ENCODE measurements around the gene SLC1A2.

SLC1A2 gene

GRCh38 chr11:35323076-35323868, 96.1 kb downstream of the SLC1A2 start:
- DNase-seq = no peak

GRCh38 chr11:35322318-35322979, 96.9 kb downstream of the SLC1A2 start:
- no peak for DNase-seq

DNA sequence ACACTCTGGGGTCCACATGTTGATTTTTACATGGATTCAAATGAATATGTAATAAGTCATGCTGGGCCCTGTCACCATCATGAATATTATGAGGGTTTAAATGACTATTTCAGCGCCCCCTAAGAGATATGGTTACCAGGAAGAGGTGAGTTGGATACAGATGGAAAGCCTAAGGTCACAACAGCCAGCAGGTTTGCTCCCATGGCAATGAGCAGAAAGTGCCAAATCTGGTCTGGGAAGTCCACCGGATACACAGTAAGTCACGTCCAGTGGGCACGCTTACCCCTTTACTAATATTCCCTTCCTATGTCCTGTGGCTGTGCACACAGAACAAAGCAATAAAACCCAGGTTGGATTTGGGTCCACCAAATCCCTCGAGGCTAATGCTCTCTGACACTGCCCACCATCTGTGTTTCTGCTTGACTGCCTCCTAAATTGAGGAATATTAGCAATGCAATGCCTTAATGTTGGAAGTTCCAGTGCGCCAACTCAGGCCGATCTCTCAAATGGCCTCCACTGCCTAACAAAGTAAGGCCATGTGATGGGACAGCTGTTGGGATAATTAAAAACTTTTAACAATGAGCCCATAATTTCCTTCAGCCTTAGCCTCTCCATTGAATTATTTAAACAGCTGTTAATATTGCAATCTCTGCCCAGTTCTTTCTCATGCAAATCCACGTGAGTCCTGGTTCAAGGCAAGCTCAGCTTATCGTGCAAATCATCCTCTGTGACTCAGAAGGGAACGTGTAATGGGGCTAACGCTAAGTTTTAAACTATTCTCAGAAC, 97.6 kb downstream of the SLC1A2 start:
- DNase-seq = no peak

- DNase-seq = no peak
These were observed 98.2 kb downstream of the SLC1A2 start for GRCh38 chr11:35321111-35321510.

DNA sequence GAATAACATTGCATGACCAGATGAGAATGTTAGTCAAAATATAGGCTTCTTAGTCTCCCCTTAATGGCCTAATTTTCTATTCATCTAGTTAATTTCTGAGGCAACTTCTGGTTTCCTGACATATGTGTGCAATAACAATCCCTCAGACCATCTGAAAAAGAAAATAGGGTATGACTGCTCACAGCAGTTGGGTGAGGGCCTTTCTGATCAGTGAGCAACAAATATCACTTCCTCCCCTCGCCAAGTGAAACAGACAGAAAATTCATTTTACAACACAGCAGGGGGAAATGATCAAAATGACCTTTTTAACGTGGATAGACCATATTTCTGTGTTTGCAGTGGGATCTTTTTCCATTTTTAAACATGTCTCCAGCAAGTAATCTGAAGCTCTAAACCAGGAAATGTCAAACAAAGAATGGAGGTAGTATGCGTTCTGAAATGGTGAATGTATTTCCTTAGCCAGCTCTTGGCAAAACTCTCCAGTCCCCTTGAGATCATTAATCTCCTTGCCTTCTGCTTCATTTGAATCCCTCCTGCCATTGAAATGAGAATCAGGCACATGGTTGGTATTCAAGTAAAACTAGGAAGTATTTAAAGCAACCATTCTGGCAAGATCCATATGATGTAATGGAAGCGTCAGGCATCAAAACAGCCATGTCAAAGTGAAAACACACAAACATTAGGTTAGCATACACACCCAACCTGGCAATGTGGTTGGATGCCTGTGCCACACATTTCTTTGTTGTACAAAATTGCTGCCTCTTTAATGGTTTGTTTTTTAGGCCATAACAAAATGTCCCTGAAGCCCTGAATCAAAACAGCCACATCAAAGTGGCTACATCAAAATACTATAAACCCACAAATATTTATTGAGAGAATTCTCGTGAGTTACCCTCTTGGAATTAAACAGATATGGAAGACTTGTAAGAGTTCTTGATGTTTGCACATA, 100.1 kb downstream of the SLC1A2 start:
- DNase-seq = no peak

- DNase-seq = no peak
These were observed 101.0 kb downstream of the SLC1A2 start for GRCh38 chr11:35318309-35318708.

DNA sequence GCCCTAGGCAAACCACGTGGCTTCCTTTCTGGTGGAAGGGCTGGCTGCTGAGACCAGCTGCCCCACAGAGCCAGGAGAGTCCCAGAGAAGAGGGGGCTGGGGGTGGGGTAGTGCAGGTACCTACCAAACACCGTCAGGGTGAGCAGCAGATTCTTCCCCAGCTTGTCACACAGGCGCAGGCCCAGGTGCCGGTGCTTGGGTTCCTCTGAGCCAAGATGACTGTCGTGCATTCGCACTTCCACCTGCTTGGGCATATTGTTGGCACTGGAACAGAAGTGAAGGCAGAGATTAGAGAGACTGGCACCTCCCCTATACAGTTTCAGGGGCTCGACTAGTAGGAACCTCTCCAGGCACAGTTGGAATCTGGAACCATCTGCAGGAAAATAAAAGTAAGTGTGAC, 102.1 kb downstream of the SLC1A2 start:
- DNase-seq = no peak

DNA sequence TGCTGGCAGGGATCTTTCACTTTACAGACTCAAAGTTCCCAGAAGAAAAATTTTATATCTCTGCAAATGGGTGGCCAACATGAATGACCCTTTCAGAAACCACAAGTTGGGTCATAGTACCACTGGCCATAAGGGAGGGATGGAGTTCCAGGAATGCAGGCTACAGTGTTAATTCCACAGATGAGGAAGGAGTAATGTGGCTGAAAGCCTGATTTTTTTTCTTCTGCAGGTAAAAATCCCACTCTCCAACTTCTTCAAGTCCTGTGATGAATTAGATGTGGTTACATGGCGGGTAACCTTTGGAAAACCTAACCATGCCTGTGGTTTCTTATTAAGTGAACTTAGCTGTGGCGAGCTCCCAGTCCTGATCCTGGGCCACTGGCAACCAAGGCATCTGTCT, 103.2 kb downstream of the SLC1A2 start:
- no peak for DNase-seq

GRCh38 chr11:35313760-35314153, 105.6 kb downstream of the SLC1A2 start:
- no peak for DNase-seq

DNA sequence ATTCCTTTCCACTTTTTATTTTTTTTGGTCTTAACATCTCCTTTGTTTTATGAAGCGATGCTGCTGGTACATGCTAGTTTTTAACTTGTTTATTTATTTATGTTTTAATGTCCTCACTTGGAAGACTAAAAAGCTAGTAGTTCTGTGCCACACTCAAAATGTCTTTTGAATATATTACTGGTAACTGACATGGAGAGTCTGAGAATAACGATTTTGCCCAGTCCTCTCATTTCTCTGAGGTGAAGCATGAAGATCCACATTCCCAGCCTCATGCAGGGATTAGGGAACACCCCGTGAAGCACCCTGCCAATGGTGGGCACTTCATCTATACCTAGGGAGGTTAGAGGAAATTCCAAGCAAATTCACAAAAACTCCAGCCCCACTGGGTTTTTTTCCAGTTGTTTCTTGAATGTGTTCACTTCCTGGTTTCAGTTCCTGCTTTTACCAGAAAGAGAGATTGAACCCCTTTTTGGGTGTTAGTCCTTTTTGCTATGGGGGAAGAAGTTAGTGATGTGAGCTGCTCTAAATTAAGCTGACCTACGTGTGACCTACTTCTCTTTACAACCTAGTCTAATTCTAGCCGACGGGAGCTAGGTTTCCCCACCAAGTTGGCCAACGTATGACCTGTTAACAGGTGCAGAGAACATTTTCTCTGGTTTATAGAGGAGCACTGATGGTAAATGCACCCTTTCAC, 106.1 kb downstream of the SLC1A2 start:
- DNase-seq = no peak

DNA sequence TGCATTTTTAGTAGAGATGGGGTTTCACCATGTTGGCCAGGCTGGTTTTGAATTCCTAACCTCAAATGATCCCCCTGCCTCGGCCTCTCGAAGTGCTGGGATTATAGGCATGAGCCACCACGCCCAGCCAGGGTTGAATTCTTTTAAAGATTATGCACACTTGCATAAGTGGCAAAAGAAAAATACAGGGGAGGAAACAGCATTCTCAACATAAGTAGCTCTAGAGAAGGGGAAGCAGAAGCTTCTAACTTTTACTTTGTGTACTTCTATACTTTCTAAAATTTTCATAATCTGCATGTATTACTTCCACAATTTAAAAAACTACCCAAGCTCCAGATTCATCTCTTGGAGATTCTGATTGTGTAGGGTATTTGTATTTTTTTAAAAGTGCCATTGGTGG, 108.0 kb downstream of the SLC1A2 start:
- no peak for DNase-seq

DNA sequence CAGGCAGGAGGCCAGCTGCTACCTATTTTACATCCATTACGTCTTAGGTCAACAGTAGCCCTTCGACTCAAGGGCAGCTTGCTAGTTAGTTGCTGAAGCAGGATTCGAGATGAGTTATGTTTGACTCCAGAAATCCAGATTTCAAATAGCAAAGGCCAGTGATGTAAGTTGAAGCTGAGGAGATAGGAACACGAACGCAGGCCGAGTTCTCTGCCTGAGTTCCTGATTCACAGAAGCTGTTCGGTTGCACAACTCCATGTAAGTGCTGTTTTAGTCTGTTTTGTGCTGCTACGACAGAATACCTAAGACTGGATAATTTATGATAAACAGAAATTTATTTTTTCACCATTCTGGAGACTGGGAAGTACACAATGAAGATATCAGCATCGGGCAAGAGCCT, 111.2 kb downstream of the SLC1A2 start:
- DNase-seq = no peak

GRCh38 chr11:35307221-35307621, 112.1 kb downstream of the SLC1A2 start:
- DNase-seq = no peak

GRCh38 chr11:35305670-35306382, 113.5 kb downstream of the SLC1A2 start:
- DNase-seq = peak; percentile 11

DNA sequence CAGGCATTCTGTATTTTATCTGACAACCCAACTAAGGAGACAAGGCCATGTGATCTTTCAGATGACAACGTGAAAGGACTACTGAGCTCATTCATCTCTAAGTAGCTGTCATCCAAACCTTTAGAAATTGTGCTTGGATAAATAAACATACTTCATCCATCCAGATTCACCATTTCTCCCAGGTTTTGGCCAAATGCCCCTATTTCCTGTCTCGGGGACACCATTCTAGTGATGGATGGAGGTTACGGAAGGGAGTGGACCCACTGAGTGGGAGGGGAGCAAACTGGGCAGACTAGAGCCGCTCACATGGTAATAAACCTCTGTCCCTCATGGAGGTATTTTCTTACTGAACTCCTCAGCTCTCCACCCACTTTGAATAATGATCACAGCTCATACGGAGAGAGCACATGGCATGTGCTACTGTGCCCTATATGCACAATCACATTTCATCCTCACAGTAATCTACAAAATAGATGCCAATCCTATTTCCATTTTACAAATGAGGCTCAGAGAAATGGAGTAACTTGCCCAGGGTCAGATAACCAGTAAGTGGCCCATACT, 114.4 kb downstream of the SLC1A2 start:
- no peak for DNase-seq

GRCh38 chr11:35304386-35304775, 115.0 kb downstream of the SLC1A2 start:
- no peak for DNase-seq

DNA sequence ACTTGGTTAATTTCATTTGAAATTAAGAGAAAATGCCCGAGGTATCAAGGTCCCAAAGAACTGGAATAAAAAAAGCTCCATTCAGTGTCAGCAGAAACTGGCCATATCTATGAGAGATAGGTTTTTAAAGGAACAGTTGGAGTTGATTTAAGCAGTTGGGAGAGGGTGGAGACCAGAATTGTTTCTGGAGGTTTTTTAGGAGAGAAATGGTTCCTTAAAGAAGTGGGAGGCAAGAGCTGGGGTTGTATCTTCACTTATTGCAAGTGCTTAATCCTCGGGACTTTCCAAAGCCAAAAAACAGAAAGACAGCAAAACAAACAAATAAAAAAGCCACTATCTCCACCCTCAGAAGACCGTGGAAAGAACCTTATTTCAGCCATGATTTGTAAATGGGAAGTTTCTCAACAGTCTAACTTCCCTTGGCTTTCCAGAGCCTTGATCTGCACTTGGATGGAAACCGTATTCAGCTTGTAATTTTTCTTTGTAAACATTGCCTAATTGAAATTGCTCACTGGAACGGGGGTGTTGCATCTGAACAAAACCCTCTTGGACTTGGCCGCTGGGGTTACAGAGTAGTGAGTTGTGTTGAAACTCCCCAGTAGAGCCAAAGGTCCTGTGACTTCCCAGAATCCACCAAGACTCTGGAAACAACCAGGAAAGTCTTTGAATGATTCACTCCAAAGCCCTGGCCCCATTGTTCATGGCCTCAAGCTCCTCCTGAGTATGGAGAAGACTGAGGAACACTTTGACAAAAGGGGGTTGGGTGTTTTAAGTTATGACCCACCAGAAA, 115.6 kb downstream of the SLC1A2 start:
- DNase-seq = no peak

DNA sequence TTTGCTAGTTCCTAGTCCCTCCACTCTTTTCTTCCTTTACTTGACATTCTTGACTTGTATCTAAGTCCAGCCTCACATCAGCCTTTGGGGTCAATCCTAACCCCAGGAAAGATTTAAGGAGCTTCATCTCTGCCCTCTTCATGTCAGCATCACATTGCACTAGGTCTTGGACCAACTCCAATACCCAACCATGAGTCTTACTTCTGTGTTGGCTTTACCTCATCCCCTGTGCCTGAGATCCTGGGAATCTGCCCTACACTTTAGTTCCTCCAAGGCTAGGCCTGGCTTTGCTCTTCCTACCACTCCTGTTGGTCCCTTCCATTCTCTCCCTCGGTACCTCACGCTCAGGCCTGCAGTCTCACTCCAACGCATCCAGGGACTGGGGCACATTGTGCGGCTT, 117.0 kb downstream of the SLC1A2 start:
- no peak for DNase-seq

GRCh38 chr11:35298369-35298768, 121.0 kb downstream of the SLC1A2 start:
- no peak for DNase-seq

GRCh38 chr11:35295751-35296150, 123.6 kb downstream of the SLC1A2 start:
- DNase-seq = no peak
